GM19372 (cell line): Measurements from ENCODE around the gene KLHL2.

Experiments used
- ATAC-seq: cut with Tn5 transposase; IDR thresholded peaks from one replicate; pipeline ENCODE4 v1.9.1; 2021; ENCODE audit warnings: mild to moderate bottlenecking, low read depth, moderate library complexity; ENCODE audit not compliant: unreplicated experiment

The KLHL2 gene

DNA sequence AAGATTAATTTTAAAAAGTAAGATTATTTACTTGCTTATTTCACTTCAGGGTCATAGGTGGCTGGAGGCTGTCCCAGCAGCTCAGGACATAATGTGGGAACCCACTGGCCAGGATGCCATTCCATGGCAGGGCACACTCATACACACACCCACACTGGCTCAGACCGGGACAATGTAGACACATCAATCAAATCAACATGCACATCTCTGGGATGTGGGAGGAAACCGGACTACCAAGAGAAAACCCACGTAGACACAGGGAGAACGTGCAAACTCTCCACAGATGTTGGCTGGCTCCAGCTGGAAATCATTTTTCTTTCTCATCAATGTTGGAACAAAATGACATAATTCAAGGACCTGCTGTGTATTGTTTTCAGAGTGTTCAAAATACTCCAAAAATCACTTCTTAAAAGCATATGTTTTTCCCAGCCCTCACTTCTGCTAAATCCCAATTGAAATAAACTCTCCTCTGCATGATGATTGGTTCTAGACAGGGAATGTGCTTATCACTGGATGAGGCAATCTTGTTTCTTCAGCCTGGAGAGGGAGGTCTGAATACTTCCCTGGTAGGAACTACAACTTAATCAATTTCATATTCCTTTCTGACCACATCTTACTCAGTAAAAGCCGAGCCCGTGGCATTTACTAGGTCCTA is 152.8 kb downstream of the KLHL2 start:
- no peak for ATAC-seq

GRCh38 chr4:165360985-165361670 is 153.8 kb downstream of the KLHL2 start:
- ATAC-seq = no peak

- no peak for ATAC-seq
These were observed 154.4 kb downstream of the KLHL2 start for GRCh38 chr4:165361810-165362209.

GRCh38 chr4:165364452-165365080 is 157.2 kb downstream of the KLHL2 start:
- ATAC-seq = no peak

GRCh38 chr4:165367040-165367439 is 159.7 kb downstream of the KLHL2 start:
- no peak for ATAC-seq

DNA sequence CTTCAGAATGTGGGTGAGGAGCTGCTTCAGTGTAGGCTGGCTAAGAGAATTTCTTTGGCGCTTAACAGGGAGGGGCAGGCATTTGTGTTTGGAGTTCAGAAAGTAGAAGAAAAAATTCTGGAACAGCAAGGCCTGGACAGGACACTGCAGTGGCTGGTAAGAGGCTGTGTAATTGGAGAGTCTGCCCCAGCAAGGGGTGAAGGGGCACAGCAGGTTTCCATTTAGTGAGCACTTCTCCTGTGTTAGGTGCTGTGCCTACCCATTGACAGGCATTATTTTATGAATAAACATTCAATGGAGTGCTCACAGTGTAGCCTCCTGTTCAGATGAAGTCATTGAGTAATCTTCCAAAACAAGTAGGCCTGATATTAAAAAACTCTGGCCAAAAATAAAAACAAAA is 160.8 kb downstream of the KLHL2 start:
- no peak for ATAC-seq

- no peak for ATAC-seq
These were observed 161.2 kb downstream of the KLHL2 start for GRCh38 chr4:165368567-165368966.

DNA sequence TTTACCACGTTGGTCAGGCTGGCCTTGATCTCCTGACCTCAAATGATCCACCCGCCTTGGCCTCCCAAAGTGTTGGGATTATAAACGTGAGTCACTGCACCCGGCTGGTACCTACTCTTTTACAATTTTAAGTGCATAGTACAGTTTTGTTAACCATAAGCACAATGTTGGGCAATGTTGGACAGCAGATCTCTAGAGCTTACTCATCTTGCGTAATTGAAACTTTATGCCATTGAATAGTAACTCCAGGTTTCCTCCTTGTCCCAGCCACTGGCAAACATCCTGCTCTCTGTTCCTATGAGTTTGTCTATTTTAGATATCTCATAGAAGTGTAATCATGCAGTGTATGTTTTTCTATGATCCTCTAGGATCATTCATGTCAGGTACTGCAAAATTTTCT is 162.2 kb downstream of the KLHL2 start:
- ATAC-seq = no peak

DNA sequence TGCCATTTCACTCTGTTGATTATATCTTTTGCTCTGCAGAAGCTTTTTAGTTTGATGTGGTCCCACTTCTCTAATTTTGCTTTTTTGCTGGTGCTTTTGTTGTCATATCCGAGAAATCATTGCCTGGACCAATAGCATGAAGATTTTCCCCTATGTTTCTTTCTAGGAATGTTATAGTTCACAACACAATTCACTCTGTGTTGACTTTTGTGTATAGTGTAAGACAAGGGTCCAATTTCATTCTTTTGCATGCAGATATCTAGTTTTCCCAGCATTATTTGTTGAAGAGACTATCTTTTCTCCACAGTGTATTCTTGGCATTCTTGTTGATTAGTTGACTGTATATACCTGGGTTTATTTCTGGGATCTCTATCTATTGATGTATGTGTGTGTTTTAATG is 163.2 kb downstream of the KLHL2 start:
- ATAC-seq = no peak
